ENCODE results near the gene LY86. TPM values are rescaled to one million over a fixed set of nuclear protein-coding genes. Genes with fewer than 3 reads are reported as not detected.

The LY86 gene
- total and polyA plus RNA-seq, 9 of the 15 experiments (the other 6 are each of a cell fraction or from before 2014, with no cell fraction given), result 0.08 to 0.20 TPM; not detected in 7

DNA sequence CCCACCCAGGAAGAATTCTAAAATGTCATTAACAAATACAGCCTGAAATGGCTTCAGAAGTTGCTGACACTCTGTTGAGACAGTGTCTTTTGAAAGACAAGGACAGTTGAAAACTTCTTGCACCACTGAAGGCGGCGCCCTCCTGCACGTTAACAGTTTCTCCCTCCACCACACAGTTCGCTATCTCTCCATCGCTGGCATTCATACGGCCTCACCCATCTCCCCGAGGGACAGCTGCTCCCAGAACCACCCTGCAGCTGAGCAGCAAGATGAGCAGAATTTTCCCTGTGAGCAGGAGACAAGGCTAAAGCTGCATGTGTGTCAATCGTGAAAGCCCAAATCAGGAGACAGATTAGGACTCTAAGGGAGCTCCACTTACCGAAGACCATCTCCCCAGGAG is 113.3 kb downstream of the LY86 start (continued):
- TF ChIP-seq SIN3B (IDR thresholded peaks at IDR 0.05; ENCODE audit: low read depth) (no peak), PHF20 (IDR thresholded peaks at IDR 0.05; ENCODE audit: partially characterized antibody) (no peak), TBP (optimal IDR thresholded peaks at IDR 0.05; ENCODE audit: low read depth, low read length) (peak; percentile 15), LEF1 (IDR thresholded peaks at IDR 0.05) (peak; percentile 28; the same call in 1 of the 2 replicates)
- TF ChIP-seq, protein P1, sequence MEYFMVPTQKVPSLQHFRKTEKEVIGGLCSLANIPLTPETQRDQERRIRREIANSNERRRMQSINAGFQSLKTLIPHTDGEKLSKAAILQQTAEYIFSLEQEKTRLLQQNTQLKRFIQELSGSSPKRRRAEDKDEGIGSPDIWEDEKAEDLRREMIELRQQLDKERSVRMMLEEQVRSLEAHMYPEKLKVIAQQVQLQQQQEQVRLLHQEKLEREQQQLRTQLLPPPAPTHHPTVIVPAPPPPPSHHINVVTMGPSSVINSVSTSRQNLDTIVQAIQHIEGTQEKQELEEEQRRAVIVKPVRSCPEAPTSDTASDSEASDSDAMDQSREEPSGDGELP (CRISPR knock-in tag; IDR thresholded peaks at IDR 0.05; ENCODE audit: borderline replicate concordance), result peak; percentile 69; the same call in 1 of the 2 replicates
- TF ChIP-seq, protein P2, sequence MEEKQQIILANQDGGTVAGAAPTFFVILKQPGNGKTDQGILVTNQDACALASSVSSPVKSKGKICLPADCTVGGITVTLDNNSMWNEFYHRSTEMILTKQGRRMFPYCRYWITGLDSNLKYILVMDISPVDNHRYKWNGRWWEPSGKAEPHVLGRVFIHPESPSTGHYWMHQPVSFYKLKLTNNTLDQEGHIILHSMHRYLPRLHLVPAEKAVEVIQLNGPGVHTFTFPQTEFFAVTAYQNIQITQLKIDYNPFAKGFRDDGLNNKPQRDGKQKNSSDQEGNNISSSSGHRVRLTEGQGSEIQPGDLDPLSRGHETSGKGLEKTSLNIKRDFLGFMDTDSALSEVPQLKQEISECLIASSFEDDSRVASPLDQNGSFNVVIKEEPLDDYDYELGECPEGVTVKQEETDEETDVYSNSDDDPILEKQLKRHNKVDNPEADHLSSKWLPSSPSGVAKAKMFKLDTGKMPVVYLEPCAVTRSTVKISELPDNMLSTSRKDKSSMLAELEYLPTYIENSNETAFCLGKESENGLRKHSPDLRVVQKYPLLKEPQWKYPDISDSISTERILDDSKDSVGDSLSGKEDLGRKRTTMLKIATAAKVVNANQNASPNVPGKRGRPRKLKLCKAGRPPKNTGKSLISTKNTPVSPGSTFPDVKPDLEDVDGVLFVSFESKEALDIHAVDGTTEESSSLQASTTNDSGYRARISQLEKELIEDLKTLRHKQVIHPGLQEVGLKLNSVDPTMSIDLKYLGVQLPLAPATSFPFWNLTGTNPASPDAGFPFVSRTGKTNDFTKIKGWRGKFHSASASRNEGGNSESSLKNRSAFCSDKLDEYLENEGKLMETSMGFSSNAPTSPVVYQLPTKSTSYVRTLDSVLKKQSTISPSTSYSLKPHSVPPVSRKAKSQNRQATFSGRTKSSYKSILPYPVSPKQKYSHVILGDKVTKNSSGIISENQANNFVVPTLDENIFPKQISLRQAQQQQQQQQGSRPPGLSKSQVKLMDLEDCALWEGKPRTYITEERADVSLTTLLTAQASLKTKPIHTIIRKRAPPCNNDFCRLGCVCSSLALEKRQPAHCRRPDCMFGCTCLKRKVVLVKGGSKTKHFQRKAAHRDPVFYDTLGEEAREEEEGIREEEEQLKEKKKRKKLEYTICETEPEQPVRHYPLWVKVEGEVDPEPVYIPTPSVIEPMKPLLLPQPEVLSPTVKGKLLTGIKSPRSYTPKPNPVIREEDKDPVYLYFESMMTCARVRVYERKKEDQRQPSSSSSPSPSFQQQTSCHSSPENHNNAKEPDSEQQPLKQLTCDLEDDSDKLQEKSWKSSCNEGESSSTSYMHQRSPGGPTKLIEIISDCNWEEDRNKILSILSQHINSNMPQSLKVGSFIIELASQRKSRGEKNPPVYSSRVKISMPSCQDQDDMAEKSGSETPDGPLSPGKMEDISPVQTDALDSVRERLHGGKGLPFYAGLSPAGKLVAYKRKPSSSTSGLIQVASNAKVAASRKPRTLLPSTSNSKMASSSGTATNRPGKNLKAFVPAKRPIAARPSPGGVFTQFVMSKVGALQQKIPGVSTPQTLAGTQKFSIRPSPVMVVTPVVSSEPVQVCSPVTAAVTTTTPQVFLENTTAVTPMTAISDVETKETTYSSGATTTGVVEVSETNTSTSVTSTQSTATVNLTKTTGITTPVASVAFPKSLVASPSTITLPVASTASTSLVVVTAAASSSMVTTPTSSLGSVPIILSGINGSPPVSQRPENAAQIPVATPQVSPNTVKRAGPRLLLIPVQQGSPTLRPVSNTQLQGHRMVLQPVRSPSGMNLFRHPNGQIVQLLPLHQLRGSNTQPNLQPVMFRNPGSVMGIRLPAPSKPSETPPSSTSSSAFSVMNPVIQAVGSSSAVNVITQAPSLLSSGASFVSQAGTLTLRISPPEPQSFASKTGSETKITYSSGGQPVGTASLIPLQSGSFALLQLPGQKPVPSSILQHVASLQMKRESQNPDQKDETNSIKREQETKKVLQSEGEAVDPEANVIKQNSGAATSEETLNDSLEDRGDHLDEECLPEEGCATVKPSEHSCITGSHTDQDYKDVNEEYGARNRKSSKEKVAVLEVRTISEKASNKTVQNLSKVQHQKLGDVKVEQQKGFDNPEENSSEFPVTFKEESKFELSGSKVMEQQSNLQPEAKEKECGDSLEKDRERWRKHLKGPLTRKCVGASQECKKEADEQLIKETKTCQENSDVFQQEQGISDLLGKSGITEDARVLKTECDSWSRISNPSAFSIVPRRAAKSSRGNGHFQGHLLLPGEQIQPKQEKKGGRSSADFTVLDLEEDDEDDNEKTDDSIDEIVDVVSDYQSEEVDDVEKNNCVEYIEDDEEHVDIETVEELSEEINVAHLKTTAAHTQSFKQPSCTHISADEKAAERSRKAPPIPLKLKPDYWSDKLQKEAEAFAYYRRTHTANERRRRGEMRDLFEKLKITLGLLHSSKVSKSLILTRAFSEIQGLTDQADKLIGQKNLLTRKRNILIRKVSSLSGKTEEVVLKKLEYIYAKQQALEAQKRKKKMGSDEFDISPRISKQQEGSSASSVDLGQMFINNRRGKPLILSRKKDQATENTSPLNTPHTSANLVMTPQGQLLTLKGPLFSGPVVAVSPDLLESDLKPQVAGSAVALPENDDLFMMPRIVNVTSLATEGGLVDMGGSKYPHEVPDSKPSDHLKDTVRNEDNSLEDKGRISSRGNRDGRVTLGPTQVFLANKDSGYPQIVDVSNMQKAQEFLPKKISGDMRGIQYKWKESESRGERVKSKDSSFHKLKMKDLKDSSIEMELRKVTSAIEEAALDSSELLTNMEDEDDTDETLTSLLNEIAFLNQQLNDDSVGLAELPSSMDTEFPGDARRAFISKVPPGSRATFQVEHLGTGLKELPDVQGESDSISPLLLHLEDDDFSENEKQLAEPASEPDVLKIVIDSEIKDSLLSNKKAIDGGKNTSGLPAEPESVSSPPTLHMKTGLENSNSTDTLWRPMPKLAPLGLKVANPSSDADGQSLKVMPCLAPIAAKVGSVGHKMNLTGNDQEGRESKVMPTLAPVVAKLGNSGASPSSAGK (IDR thresholded peaks at IDR 0.05), result peak; percentile 63
- TF ChIP-seq, protein P3, sequence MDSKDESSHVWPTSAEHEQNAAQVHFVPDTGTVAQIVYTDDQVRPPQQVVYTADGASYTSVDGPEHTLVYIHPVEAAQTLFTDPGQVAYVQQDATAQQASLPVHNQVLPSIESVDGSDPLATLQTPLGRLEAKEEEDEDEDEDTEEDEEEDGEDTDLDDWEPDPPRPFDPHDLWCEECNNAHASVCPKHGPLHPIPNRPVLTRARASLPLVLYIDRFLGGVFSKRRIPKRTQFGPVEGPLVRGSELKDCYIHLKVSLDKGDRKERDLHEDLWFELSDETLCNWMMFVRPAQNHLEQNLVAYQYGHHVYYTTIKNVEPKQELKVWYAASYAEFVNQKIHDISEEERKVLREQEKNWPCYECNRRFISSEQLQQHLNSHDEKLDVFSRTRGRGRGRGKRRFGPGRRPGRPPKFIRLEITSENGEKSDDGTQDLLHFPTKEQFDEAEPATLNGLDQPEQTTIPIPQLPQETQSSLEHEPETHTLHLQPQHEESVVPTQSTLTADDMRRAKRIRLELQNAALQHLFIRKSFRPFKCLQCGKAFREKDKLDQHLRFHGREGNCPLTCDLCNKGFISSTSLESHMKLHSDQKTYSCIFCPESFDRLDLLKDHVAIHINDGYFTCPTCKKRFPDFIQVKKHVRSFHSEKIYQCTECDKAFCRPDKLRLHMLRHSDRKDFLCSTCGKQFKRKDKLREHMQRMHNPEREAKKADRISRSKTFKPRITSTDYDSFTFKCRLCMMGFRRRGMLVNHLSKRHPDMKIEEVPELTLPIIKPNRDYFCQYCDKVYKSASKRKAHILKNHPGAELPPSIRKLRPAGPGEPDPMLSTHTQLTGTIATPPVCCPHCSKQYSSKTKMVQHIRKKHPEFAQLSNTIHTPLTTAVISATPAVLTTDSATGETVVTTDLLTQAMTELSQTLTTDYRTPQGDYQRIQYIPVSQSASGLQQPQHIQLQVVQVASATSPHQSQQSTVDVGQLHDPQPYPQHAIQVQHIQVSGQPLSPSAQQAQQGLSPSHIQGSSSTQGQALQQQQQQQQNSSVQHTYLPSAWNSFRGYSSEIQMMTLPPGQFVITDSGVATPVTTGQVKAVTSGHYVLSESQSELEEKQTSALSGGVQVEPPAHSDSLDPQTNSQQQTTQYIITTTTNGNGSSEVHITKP (IDR thresholded peaks at IDR 0.05; ENCODE audit: partially characterized antibody), result peak; percentile 63
- TF ChIP-seq, protein P4, sequence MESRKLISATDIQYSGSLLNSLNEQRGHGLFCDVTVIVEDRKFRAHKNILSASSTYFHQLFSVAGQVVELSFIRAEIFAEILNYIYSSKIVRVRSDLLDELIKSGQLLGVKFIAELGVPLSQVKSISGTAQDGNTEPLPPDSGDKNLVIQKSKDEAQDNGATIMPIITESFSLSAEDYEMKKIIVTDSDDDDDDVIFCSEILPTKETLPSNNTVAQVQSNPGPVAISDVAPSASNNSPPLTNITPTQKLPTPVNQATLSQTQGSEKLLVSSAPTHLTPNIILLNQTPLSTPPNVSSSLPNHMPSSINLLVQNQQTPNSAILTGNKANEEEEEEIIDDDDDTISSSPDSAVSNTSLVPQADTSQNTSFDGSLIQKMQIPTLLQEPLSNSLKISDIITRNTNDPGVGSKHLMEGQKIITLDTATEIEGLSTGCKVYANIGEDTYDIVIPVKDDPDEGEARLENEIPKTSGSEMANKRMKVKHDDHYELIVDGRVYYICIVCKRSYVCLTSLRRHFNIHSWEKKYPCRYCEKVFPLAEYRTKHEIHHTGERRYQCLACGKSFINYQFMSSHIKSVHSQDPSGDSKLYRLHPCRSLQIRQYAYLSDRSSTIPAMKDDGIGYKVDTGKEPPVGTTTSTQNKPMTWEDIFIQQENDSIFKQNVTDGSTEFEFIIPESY (CRISPR knock-in tag; IDR thresholded peaks at IDR 0.05), result 0 out of 2 replicates have a peak, but pooled peaks have one; percentile 10
